COLO829 (cell line): ENCODE data around the gene WASHC4.
A peak's percentile ranks its signal among the peaks of the same experiment; 100 is the strongest.
"Not testable (repeated sequence)": the region's sequence is repeated elsewhere in the genome, so short reads cannot be mapped to it uniquely, and the experiment has no call there.

ENCODE experiments used
- DNase-seq: peaks from one replicate; pipeline ENCODE4 v3.0.0; 2012; ENCODE audit warnings: low spot score

WASHC4 gene

GRCh38 chr12:105164068-105164467 lies 56.5 kb downstream of the WASHC4 start:
- no peak for DNase-seq

GRCh38 chr12:105166736-105167135 lies 59.2 kb downstream of the WASHC4 start:
- no peak for DNase-seq

GRCh38 chr12:105167346-105167745 lies 59.8 kb downstream of the WASHC4 start:
- DNase-seq: no peak

- DNase-seq: peak; percentile 17
Observed at GRCh38 chr12:105168006-105168405, 60.5 kb downstream of the WASHC4 start.

- no peak for DNase-seq
Observed at GRCh38 chr12:105170139-105170538, 62.6 kb downstream of the WASHC4 start.

GRCh38 chr12:105171691-105172436 lies 64.3 kb downstream of the WASHC4 start:
- no peak for DNase-seq

GRCh38 chr12:105175397-105175990 lies 68.0 kb downstream of the WASHC4 start:
- DNase-seq: no peak

GRCh38 chr12:105177208-105177607 lies 69.7 kb downstream of the WASHC4 start:
- no peak for DNase-seq

- not testable (repeated sequence) for DNase-seq
Observed at GRCh38 chr12:105179114-105179513, 71.6 kb downstream of the WASHC4 start.

GRCh38 chr12:105183406-105183805 lies 75.9 kb downstream of the WASHC4 start:
- DNase-seq: not testable (repeated sequence)

GRCh38 chr12:105183976-105184375 lies 76.4 kb downstream of the WASHC4 start:
- DNase-seq: not testable (repeated sequence)

GRCh38 chr12:105189293-105189692 lies 81.8 kb downstream of the WASHC4 start:
- no peak for DNase-seq

- DNase-seq: no peak
Observed at GRCh38 chr12:105190530-105190929, 83.0 kb downstream of the WASHC4 start.

- no peak for DNase-seq
Observed at GRCh38 chr12:105192624-105193225, 85.2 kb downstream of the WASHC4 start.

GRCh38 chr12:105194947-105195346 lies 87.4 kb downstream of the WASHC4 start:
- DNase-seq: no peak

- no peak for DNase-seq
Observed at GRCh38 chr12:105196090-105196489, 88.6 kb downstream of the WASHC4 start.

- no peak for DNase-seq
Observed at GRCh38 chr12:105198961-105199360, 91.4 kb downstream of the WASHC4 start.

GRCh38 chr12:105200385-105200784 lies 92.9 kb downstream of the WASHC4 start:
- DNase-seq: no peak

- no peak for DNase-seq
Observed at GRCh38 chr12:105201299-105201698, 93.8 kb downstream of the WASHC4 start.

GRCh38 chr12:105202202-105202601 lies 94.7 kb downstream of the WASHC4 start:
- no peak for DNase-seq

- no peak for DNase-seq
Observed at GRCh38 chr12:105204127-105204526, 96.6 kb downstream of the WASHC4 start.

GRCh38 chr12:105204916-105205315 lies 97.4 kb downstream of the WASHC4 start:
- DNase-seq: peak; percentile 48

GRCh38 chr12:105205322-105206048 lies 98.0 kb downstream of the WASHC4 start:
- DNase-seq: no peak
